Measurements from ENCODE around the gene SH3RF2. TPM values are rescaled to one million over a fixed set of nuclear protein-coding genes. Genes with fewer than 3 reads are reported as not detected.

Gene SH3RF2
- total and polyA plus RNA-seq, 2 of the 13 experiments (the other 11 are each of a cell fraction or from before 2014, with no cell fraction given), result 2.6 to 3.7 TPM

GRCh38 chr5:146068977-146069779, 132.8 kb downstream of the SH3RF2 start (continued):
- TF ChIP-seq DMTF1 (CRISPR knock-in tag; IDR thresholded peaks at IDR 0.05), result no peak
- no peak for TF ChIP-seq ZNF343 (CRISPR knock-in tag; IDR thresholded peaks at IDR 0.05)
- no peak for TF ChIP-seq HDAC2 (CRISPR knock-in tag; IDR thresholded peaks at IDR 0.05)

- ATAC-seq, result no peak
- Histone ChIP-seq H3K9ac (ENCODE audit: insufficient read depth, low read depth, low read length) (no peak overlapping the region), H3K9me3 (ENCODE audit: low read length) (no peaks in the 10 kb centered on the region), H3K79me2 (ENCODE audit: insufficient read depth, low read length) (no peaks in the 10 kb centered on the region), H3K27me3 (ENCODE audit: control insufficient read depth in 1 of 2, insufficient read depth in 2 of 2, low read length in 2 of 2) (no peaks in the 10 kb centered on the region), H3K4me3 (replicated peaks in 1 of 3; ENCODE audit: insufficient read depth in 1 of 3, low read depth in 2 of 3, low read length in 3 of 3) (no peak overlapping the region), H3K4me1 (ENCODE audit: insufficient read depth, low read length) (peaks cover 8% of the 10 kb centered on the region; the same call in 1 of the 2 replicates), H4K20me1 (ENCODE audit: insufficient read depth, low read length) (no peaks in the 10 kb centered on the region), H3K4me2 (ENCODE audit: low read depth, low read length) (no peak overlapping the region), H3K27ac (ENCODE audit: extremely low read length, insufficient read depth, low read length) (no peak overlapping the region), H3K36me3 (replicated peaks in 1 of 2; ENCODE audit: control insufficient read depth in 1 of 2, insufficient read depth in 2 of 2, low read length in 2 of 2) (no peaks in the 10 kb centered on the region), H2AFZ (ENCODE audit: low read length) (no peak overlapping the region)
- WGBS (ENCODE audit: low lambda C conversion rate), result 92% methylated on average over 2 of the region's 2 CpGs
- CTCF ChIA-PET (ENCODE audit: low intra/inter-chr PET ratio, low total read pairs), result no interaction called here
- in situ Hi-C loops (cut with HindIII; ENCODE audit: extremely low pct_ligation_motif_present, low pct_unique_long_range_greater_than_20kb), result no loop called here
- no peak for FAIRE-seq
- TF ChIP-seq ZSCAN30 (CRISPR knock-in tag; IDR thresholded peaks at IDR 0.05) (no peak), ZFP90 (CRISPR knock-in tag; IDR thresholded peaks at IDR 0.05; ENCODE audit: borderline replicate concordance) (no peak), ZMYM4 (CRISPR knock-in tag; IDR thresholded peaks at IDR 0.05) (no peak), SUZ12 (IDR thresholded peaks at IDR 0.05; ENCODE audit: low read depth, low read length) (no peak), U2AF1 (optimal IDR thresholded peaks at IDR 0.05; ENCODE audit: low read depth, low read length) (no peak), RELA (CRISPR knock-in tag; IDR thresholded peaks at IDR 0.05) (no peak), ZNF17 (CRISPR knock-in tag; IDR thresholded peaks at IDR 0.05) (no peak), TIGD3 (CRISPR knock-in tag; IDR thresholded peaks at IDR 0.05; ENCODE audit: borderline replicate concordance) (no peak), YEATS4 (CRISPR knock-in tag; IDR thresholded peaks at IDR 0.05; ENCODE audit: borderline replicate concordance) (no peak), ZBTB7B (CRISPR knock-in tag; IDR thresholded peaks at IDR 0.05) (no peak)
- POLR2A ChIA-PET, result no interaction called here
- no peak for DNase-seq (ENCODE audit: low spot score)
- intact Hi-C loops (cut with micrococcal nuclease; ENCODE audit: unreplicated experiment), result no loop called here
- BruUV-seq (replicated peaks), result no TSS peak
Measured at GRCh38 chr5:146069780-146070099, 133.4 kb downstream of the SH3RF2 start.
